ENCODE results near the gene GARNL3.

Gene GARNL3

GRCh38 chr9:127347831-127348776 lies 83.5 kb downstream of the GARNL3 start:
- no peak for DNase-seq (ENCODE audit: low read depth in 2 of 3, low spot score in 1 of 3)

GRCh38 chr9:127349483-127350113 lies 85.0 kb downstream of the GARNL3 start:
- DNase-seq (ENCODE audit: low read depth in 2 of 3, low spot score in 1 of 3): no peak

GRCh38 chr9:127351182-127352166 lies 86.9 kb downstream of the GARNL3 start:
- DNase-seq (ENCODE audit: low read depth in 2 of 3, low spot score in 1 of 3): no peak

GRCh38 chr9:127353882-127354281 lies 89.3 kb downstream of the GARNL3 start:
- DNase-seq (ENCODE audit: low read depth in 2 of 3, low spot score in 1 of 3): no peak

- DNase-seq (ENCODE audit: low read depth in 2 of 3, low spot score in 1 of 3): no peak
Measured at GRCh38 chr9:127356906-127357305, 92.3 kb downstream of the GARNL3 start.

GRCh38 chr9:127358023-127358535 lies 93.5 kb downstream of the GARNL3 start:
- DNase-seq (ENCODE audit: low read depth in 2 of 3, low spot score in 1 of 3): no peak

- DNase-seq (ENCODE audit: low read depth in 2 of 3, low spot score in 1 of 3): no peak
Measured at GRCh38 chr9:127358770-127359169, 94.2 kb downstream of the GARNL3 start.

- DNase-seq (ENCODE audit: low read depth in 2 of 3, low spot score in 1 of 3): no peak
Measured at GRCh38 chr9:127360250-127360649, 95.7 kb downstream of the GARNL3 start.

GRCh38 chr9:127360829-127361228 lies 96.3 kb downstream of the GARNL3 start:
- no peak for DNase-seq (ENCODE audit: low read depth in 2 of 3, low spot score in 1 of 3)

GRCh38 chr9:127361561-127361960 lies 97.0 kb downstream of the GARNL3 start:
- DNase-seq (ENCODE audit: low read depth in 2 of 3, low spot score in 1 of 3): no peak

GRCh38 chr9:127362829-127363228 lies 98.3 kb downstream of the GARNL3 start:
- DNase-seq (ENCODE audit: low read depth in 2 of 3, low spot score in 1 of 3): no peak

GRCh38 chr9:127365461-127365860 lies 100.9 kb downstream of the GARNL3 start:
- DNase-seq (ENCODE audit: low read depth in 2 of 3, low spot score in 1 of 3): no peak

- no peak for DNase-seq (ENCODE audit: low read depth in 2 of 3, low spot score in 1 of 3)
Measured at GRCh38 chr9:127366594-127366993, 102.0 kb downstream of the GARNL3 start.

GRCh38 chr9:127368852-127369402 lies 104.4 kb downstream of the GARNL3 start:
- no peak for DNase-seq (ENCODE audit: low read depth in 2 of 3, low spot score in 1 of 3)

- no peak for DNase-seq (ENCODE audit: low read depth in 2 of 3, low spot score in 1 of 3)
Measured at GRCh38 chr9:127369428-127369827, 104.9 kb downstream of the GARNL3 start.

- no peak for DNase-seq (ENCODE audit: low read depth in 2 of 3, low spot score in 1 of 3)
Measured at GRCh38 chr9:127370147-127370579, 105.6 kb downstream of the GARNL3 start.

GRCh38 chr9:127370672-127371648 lies 106.4 kb downstream of the GARNL3 start:
- DNase-seq (ENCODE audit: low read depth in 2 of 3, low spot score in 1 of 3): no peak

- no peak for DNase-seq (ENCODE audit: low read depth in 2 of 3, low spot score in 1 of 3)
Measured at GRCh38 chr9:127380479-127380878, 115.9 kb downstream of the GARNL3 start.

GRCh38 chr9:127382541-127382940 lies 118.0 kb downstream of the GARNL3 start:
- DNase-seq (ENCODE audit: low read depth in 2 of 3, low spot score in 1 of 3): no peak
